ENCODE results near the gene BRD9.
"Not testable (repeated sequence)": the region's sequence is repeated elsewhere in the genome, so short reads cannot be mapped to it uniquely, and the experiment has no call there.

The BRD9 gene

DNA sequence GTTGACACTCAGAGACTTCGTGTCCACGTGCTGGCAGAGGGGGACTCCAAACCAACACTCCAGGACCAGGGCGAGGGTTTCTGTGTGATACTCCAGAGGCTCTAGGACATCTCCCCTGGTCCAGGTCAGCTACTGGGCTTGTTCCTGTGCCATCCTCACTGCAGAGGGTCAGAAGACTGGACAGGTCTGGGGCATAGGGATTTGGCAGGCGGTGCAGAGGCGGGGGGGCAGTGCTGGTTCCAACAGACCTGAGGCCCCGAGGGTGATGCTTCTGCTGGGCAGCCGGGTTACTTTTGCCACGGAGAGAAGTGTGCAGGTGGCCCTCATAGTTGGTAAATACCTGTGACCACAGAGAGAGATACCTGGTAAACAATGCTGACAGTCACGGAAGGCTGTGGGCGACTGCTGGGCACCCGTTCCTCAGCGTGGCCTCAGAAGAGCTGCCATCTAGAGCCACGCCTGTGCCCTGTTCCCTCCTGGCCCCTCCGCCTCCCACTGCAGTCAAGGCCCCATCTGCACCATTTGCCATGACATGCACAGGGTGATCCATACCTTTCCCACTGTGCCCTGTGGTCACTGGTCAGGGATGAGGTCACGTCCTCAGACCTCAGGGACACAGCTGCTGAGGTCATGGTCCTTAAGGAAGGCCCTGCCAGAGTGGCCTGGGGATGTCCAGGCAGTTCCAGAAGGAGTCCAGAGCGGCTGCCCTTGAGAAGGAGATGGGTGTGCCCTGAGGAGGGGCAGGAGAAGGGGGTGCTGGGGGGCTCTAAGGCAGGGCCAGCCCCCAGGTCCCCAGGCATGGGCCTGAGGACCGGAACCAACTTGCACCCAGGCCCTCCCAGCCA is 30.1 kb upstream of the BRD9 start:
- DNase-seq = no peak

DNA sequence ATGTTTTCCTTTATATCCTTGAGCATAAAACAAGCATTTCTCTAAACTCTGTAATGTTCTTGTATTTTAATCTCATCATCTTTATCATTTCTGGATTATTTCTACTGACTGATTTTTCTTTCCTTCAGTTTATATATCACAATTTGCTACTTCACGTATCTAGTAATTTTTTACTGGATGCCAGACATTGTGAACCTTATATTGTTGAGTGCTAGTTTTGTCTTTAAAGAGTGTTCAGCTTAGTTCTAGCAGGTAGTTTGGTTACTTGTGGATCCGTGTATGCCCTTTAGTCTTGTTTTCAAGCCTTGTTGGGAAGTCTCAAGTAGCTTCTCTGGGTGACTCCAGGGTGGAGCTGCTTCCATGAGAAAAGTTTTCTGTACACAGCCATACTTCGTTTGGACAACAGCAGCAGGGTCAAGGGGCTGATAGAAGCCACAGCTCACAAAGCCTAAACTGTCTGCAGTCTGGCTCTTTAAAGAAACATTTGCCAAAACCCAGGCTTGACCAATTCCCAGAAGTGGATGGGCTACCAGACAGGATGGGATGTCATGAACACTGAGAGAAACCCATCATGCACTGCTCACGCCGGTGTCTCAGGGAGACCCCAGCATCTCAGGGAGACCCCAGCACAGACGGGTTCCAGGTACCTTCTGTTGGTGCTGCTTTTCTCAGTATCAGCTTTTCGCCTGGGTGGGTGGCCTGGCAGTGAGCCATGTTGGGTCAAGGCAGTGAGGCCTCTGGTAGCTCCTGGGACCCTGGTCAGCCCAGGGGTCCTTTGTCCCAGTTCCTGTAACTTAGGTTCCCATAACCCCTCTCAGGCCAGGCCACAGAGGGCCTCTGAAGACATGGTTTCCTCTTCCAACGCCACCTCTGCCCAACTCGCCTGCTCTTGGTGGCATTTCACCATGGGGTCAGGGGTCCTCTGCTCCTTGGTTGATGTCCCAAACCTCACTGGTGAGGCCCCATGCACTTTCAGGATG is 29.1 kb upstream of the BRD9 start:
- no peak for DNase-seq

DNA sequence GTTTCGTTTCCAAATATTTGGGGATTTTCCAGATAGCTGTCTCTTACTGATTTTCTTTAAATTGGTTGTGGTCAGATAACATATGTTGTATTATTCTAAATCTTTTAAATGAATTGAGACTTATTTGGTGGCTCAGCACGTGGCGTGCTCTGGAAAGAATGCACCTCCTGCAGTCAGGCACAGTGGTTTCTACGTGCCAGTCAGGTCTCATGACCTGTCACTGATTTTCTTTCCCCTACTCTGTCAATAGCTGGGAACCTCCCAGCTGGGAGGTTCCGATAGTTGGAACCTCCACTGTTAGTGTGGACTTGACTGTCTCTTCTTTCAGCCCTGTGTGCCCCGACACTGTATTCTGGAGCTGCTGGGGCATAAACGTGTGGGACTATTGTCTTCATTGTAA is 27.7 kb upstream of the BRD9 start:
- DNase-seq = no peak

DNA sequence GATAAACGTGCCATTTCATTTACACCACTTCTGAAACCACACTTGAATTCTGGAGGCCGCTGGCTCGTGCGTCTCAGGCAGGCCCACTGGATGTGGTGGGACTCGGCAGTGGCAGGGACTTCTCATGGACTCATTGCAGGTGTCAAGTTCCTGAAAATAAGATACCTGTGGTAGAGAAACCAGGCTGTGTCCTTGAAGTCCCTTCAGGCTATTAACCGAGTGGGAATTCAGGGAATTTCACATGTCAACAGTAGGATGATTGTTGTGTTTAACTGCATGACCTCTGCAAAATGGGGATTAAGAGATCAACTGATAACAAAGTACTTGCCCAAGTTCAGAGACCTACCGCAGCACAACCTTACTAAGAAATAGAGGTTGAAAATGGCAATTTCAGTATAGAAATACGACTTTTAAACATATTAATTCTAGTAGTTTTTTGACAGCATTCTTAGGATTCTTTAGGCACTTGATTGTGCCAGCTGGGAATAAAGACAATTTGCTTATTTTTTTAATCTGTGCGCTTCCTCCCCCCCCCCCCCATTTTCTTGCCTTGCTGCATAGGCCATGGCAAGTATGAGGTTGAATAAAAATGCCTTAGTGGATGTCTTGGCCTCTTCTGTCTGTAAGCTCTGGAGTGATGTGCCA is 26.9 kb upstream of the BRD9 start:
- no peak for DNase-seq

DNA sequence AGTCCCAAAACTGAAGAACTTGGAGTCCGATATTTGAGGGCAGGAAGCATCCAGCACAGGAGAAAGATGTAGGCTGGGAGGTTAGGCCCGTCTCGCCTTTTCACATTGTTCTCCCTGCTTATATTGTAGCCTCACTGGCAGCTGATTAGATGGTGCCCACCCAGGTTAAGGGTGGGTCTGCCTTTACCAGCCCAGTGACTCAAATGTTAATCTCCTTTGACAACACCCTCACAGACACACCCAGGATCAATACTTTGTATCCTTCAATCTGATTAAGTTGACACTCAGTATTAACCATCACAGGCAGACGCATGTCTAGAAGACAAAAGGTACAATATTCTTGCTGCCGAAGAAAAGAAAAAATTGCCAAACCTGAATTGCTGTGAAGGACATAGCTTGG is 26.1 kb upstream of the BRD9 start:
- not testable (repeated sequence) for DNase-seq

DNA sequence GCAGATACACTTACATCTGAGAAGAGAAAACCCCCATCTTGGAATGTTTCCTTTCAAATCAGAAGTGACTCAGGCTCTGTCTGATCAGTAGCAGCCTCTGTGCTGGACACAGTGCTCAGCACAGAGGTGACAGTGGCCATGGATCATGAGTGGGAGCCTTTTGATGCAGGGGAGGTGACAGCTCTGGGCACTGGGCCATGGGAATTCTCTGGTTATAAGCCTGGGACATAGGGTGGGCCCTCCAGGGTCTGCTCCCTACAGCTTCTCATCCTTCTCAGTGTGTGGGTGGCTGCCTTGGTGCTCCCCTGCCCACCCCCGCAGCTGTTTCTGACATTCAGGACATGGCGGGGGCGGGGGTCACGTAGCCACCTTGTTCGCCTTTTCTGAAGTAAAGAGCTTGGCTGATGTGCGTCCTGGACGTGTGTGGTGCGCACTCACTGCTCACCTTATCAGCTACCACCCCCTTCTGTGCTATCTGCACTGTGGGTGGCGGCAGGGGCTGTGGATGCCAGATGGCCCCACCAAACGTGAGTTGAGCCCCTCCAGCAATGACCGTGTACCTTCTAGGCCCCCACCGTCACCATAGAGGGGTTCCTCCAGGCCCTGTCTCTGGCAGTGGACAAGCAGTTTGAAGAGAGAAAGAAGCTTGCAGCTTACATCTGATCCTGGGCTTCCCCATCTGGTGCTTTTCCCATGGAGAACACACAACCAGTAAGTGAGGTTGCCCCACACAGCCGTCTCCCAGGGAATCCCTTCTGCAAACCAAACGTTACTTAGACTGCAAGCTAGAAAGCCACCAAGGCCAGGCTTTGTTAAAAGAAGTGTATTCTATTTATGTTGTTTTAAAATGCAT is 24.1 kb upstream of the BRD9 start:
- DNase-seq = no peak

DNA sequence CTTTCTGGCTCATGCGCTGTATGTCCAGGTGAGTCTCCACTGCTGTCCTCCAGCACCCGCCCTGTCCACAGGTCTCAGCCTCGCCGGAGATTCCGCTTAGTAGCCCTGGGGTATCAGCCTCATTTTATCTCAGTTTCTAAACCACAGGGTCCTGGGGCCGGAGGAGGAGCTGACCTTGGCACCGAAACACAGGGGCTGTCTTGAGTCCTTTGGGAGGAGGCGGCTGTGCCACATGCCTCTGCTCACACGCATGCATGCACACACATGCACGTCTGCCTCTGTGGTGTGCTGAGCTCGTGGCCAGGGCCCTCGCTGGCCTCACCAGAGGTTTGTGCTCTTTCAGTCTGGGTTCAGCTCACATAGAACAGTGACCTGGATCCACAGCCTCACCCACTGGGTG is 23.3 kb upstream of the BRD9 start:
- no peak for DNase-seq

DNA sequence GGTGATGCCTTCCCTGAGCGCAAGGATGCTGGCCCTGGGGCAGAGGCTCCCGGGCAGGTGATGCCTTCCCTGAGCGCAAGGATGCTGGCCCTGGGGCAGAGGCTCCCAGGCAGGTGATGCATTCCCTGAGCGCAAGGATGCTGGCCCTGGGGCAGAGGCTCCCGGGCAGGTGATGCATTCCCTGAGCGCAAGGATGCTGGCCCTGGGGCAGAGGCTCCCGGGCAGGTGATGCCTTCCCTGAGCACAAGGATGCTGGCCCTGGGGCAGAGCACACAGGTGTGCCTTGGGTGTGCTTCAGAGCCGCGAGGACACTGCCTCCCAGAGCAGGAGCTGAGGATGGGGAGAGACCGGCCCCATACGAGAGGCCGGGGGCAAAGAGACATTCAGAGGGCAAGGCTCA is 22.7 kb upstream of the BRD9 start:
- not testable (repeated sequence) for DNase-seq

DNA sequence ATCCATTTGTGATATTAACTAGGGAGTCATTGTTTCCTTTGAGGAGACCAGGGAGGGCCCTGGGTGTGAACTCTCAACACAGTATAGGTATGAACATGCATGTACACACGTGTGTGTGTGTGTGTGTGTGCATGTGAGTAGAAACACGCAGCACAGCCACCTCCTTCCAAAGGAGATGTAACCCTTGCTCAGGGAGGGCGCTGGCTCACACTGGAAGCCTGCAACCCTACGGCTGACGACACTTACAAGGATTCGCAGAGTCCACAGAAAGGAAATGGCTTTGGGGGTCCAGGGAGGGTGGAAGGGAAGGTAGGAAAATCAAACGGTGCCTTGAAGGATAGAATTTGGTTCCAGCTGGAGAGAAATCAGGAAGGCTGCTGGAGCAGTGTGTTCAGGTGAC is 22.0 kb upstream of the BRD9 start:
- DNase-seq = no peak

DNA sequence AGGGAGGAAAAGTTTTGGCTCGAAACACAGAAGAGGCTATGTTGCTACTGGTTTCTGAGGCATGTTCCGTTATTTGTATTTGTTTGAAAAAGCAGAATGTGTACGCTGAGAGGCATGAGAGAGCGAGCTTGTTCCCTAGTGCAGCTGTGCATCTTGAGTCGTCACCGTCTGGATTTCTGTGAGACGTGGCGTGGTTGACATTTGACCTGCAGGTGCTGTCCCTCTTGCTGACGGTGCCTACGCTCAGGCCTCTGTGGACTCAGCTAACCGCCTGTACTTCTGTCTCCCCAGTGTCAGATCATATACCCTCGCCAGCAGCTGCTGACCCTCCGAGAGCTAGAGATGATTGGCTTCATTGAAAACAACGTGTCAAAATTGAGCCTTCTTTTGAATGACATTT is 21.6 kb upstream of the BRD9 start:
- no peak for DNase-seq

DNA sequence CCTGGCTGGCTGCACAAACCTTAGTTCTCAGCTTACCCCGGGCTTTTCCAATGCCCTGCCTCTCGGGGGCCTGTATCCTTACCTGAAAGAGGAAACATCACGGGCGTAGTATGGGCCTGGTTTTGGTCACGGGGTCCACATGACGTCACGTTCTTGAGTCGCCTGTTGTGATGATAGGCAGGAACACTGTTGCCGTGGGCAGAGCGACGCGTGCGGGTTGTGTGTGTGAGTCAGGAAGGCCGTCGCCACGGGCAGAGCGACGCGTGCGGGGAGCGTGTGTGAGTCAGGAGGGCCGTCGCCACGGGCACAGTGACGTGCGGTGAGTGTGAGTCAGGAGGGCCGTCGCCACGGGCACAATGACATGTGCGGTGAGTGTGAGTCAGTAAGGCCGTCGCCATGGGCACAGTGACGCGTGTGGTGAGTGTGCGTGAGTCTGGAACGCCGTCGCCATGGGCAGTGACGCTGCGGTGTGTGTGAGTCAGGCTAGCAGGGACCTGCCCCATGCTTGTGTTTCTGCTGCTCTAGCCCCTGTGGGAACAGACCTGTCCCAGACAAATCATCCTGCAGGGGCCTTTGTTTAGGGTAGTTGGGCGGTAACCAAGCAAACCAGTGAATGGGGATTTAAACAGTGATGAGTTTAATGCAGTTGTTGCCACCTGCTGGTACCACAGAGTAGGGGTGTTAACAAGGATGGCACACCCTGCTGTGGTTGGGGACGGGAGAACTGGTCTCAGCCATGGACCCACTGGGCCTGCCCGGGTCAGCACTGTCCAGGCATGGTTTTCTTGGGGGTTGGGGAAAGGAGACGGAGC is 19.9 kb upstream of the BRD9 start:
- DNase-seq = no peak

DNA sequence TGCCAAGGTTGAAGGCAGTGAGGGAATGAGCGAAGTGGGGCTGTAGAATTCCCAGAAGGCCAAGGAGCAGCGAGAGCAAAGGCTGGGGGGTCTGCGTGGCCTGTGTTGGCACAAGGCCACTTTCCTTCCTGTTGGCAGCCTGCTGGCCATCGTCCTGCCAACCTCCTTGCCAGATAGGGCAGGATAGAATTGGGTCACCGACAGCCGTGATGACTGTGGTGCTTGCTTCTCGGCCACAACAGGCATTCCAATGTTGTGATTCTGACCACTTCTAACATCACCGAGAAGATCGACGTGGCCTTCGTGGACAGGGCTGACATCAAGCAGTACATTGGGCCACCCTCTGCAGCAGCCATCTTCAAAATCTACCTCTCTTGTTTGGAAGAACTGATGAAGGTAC is 19.0 kb upstream of the BRD9 start:
- no peak for DNase-seq

DNA sequence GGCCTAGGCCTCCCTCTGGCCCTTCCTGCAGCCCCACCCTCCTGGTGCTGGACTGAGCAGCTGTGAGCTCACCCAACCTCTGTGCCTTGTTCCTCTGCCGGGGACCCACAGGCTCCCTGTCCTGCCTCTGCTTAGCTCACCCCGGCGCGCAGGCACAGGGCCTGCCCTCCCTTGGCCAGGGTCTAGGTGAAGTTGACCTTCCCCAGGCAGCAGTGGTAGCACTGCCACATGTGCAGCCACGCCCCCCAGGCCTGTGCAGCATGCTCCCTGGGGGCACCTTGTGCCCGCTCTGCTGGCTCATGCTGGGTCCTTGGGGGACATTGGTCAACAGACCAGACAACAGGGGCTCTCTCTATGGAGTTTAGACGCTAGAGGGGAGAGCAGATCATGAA is 18.2 kb upstream of the BRD9 start:
- DNase-seq = no peak

DNA sequence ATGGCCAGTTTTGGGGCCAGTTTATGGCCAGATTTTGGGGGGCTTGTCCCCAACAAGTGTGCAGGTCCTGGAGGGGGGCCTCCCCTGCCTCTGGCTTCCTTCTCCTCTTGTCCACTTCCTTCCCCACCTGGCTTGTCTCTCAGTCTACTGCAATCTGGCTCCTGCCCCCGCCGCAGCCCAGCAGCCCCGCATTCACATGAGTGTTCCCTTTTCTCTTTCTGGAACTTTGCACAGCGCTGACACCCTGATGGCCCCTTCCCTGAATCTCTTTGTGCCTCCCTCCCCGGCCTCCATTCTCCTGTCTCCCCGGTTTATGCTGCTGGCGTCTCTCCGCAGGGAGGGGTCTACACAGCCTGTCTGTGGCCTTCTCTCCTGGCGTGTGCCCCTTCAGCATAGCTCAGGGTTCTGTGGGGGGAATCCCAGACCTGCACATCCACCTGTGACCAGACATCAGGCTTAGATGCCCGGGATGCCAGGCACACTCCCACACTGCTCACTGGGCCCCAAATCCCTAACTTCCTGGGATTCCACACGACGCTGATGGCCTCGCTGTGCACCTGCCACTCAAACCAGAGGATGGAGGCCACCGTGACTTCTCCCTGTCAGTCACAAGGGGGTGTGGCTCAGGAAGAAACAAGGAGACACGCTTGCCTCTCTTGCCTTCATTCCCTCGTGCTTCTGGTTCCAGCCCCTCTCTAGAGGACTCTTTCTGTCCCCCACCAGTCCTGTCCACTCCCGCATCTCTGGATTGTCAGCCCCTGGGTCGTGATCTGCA is 17.6 kb upstream of the BRD9 start:
- DNase-seq = no peak

DNA sequence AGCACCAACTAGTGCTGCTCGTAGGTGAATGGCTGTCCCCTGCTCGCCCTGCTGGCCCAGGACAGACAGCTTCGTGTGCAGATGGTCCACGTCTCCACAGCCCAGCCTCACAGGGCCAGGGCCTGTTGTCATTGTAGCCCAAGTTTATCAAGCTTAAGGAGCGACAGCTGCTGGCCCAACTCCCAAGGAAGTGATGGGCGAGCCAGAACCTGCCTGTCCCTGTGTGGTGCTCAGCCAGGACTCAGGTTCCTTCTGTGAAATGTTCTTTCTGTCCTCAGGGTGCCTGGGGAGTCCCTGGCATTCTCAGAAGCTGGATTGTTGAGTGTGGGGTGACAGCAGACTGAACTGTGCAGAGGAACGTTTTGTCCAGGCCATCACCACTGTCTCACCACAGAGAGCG is 16.5 kb upstream of the BRD9 start:
- no peak for DNase-seq

DNA sequence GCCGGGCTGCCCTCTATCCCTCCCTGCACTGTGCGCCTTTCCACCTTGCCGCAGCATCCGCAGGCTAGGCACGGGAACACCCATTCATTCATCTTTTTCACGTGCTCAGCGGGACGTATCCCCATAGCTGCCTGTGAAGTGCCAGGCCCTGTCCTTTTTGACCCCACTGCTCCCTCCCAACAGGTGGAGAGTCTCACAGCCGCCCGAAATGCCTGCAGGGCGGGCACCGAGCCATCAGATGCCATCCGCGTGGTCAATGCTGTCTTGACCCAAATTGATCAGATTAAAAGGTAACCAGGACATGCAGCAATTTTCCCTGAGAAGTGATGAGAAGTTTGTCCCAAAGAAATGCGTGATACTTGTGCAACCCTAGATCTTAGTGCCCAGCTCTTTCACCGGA is 15.6 kb upstream of the BRD9 start:
- DNase-seq = no peak

DNA sequence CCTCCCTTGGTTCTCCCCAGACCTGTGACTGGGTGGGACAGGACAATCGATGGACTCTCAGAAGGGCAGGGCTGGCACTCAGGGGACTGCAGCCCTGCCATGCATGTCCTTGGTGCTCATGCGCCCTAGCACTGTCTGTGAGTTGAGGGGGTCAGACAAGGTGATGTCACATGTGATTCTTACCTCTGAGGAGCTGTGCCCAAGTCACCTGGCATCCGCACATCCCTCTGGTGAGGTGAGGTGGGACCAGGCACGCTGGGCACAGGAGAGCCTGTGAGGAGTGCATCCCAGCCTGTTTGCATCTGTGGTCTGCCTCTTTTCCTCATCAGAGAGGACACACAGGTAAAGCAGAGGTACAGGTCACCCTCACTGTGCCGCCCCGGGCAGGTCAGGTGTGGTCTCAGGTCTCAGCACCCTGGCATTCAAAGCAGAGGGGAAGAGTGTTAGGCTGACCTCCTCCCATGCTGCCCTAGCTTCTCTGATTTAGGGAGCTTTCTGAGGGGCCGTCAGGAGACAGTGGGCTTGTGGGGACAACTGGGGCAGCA is 14.8 kb upstream of the BRD9 start:
- DNase-seq = no peak

DNA sequence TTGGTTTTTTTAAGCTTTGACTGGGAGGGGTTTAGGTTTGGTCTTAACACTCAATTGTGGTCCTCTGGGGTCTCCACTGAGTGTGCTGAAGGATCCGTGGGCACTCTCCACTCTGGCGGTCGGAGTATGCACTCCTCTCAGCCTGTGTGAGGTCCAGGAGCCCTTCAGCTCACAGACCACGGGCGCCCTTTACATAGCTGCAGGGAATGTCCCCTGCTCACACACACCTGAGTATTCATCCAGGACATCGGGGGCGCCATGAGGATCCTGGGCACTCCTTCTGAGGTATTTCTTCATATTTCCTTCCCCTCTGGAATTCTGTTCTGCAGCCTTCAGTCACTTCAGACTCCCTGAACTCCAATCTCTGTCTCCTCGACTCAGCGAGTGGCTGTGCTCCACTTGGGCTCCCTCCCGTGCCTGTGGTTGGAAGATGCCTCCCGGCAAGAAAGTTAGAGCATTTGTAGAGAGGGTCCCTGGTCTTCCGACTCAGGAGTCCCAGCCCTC is 12.6 kb upstream of the BRD9 start:
- DNase-seq = no peak

DNA sequence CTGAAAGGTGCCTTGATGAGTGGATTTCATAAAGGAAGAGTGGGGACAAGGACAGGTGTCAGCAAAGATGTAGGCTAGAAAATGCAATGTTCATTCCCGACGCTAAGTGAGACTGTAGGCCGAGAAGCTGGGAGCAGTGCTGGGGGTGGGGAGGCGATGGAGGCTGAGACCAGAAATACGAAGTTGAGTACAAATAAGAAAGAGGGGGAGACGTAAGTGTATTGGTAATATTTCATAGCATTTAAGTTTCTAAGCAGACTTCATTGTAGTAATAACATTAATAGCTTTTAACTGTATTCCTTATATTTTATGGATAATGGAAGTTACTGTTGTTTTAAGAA is 11.1 kb upstream of the BRD9 start:
- no peak for DNase-seq

DNA sequence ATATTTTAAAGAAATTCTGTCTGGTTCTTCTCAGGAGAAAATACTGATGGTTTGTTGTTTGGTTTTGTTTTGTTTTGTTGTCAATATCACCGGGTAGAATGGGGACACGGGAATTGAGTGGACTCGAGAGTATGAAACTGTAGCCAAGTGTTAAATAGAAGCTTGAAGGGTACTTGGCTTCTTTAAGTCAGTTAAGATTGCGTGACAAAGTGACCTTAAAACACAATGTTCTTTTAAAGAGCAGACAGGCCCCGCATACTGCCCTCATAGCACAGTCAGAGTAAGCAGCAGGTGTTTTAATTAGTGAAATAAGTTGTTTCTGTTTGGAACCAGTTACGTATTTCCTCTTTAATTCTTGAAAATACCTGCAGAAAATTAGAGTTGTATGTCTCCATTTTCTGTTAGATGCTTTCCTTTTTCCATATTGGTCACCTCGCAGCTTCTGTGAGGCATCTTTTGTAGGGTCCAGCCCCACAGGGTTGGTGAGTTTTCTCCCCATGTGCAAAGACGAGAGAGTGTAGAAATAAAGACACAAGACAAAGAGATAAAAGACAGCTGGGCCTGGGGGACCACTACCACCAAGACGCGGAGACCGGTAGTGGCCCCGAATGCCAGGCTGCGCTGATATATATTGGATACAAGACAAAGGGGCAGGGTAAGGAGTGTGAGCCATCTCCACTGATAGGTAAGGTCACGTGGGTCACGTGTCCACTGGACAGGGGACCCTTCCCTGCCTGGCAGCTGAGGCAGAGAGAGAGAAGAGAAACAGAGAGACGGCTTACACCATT is 9.7 kb upstream of the BRD9 start:
- DNase-seq = no peak
